Upper lobe of left lung (tissue), 6 donors: Measurements from ENCODE around the gene DPP6. TPM values are rescaled to one million over a fixed set of nuclear protein-coding genes. Genes with fewer than 3 reads are reported as not detected.
A peak's percentile ranks its signal among the peaks of the same experiment; 100 is the strongest.

Experiments
- ATAC-seq, 2 donors: fragments of 200-7000 bp; cut with Tn5 transposase; one replicate each; pipeline ENCODE4 v1.9.1; 2022; ENCODE audit warnings: mild to moderate bottlenecking in 2 of 2, moderate library complexity in 2 of 2; ENCODE audit not compliant: low FRiP score in 2 of 2
- DNase-seq, 2 donors: peaks; one replicate each; pipeline ENCODE4 v3.0.0-alpha.2; 2019 to 2020
- H3K27ac ChIP-seq, 4 donors: fragments of 200-600 bp; sonication (generic); one replicate each; pipeline ENCODE4 v1.5.1; 2016 to 2019
- H3K27me3 ChIP-seq, 4 donors: fragments of 200-600 bp; sonication (generic); one replicate each; pipeline ENCODE4 v1.5.1; 2017 to 2019
- H3K36me3 ChIP-seq, 4 donors: fragments of 200-600 bp; sonication (generic); one replicate each; pipeline ENCODE4 v1.5.1; 2016 to 2019
- H3K4me1 ChIP-seq, 4 donors: fragments of 200-600 bp; sonication (generic); one replicate each; pipeline ENCODE4 v1.5.1; 2018 to 2019
- H3K4me3 ChIP-seq, 4 donors: fragments of 200-600 bp; sonication (generic); one replicate each; pipeline ENCODE4 v1.5.1; 2017 to 2019; ENCODE audit warnings: mild to moderate bottlenecking in 2 of 4, moderate library complexity in 1 of 4
- H3K9me3 ChIP-seq, 4 donors: fragments of 200-600 bp; sonication (generic); one replicate each; pipeline ENCODE4 v1.5.1; 2018 to 2019
- CTCF ChIP-seq, 6 experiments: fragments of 450-650 bp in 4 of 6; fragments of 200-600 bp in 2 of 6; sonication (generic) in 2 of 6; IDR thresholded peaks; one replicate each; pipeline ENCODE4 v1.5.1; 2016 to 2019; ENCODE audit warnings: antibody characterized with exemption in 6 of 6
- EP300 ChIP-seq, 4 donors: sonication (generic); formaldehyde crosslinking; IDR thresholded peaks; one replicate each; pipeline ENCODE4 v1.5.1; 2017; ENCODE audit warnings: antibody characterized with exemption in 4 of 4, control low read depth in 2 of 4
- POLR2A ChIP-seq, 4 donors: fragments of 450-650 bp; IDR thresholded peaks; one replicate each; pipeline ENCODE4 v1.5.1; 2016 to 2017; ENCODE audit warnings: antibody characterized with exemption in 4 of 4, mild to moderate bottlenecking in 2 of 4
- POLR2AphosphoS5 ChIP-seq, 2 donors: sonication (generic); formaldehyde crosslinking; IDR thresholded peaks; one replicate each; pipeline ENCODE4 v1.5.1; 2017; ENCODE audit warnings: antibody characterized with exemption in 2 of 2
- WGBS, 2 donors: methylation state at CpG; one replicate each; pipeline ENCODE4 v1.1.5; 2017 to 2018; 5-methylcytosine and 5-hydroxymethylcytosine counted together
- total RNA-seq, 6 donors: library from RNA; depleted of rRNA in 4 of 6; stranded (reverse); fragments of >200 nt in 4 of 6; gene quantifications; one replicate each; pipeline versions ENCODE4 v1.1.0 to v1.2.1, GENCODE V29; 2016 to 2021
- donor health status: DM: no; HTN: no; CAD: no; lungs with moderate emphysema.
- donor health status: DM: no; HTN: yes; CAD: no; lungs with severe emphysema.

Gene DPP6
- total RNA-seq, 6 donors from 2014 or later: 0.49 to 3.1 (median 0.86) TPM; not detected in 2

GRCh38 chr7:154310114-154310513, 257.9 kb downstream of the DPP6 start:
- WGBS, 2 donors: 76 to 86% methylated on average over 4 of the region's 4 CpGs
- no peaks in the 10 kb centered on the region for H3K9me3 ChIP-seq
- H3K4me3 ChIP-seq: no peak overlapping the region
- H3K36me3 ChIP-seq: no peaks in the 10 kb centered on the region
- no peak overlapping the region for H3K27ac ChIP-seq
- ATAC-seq (no peak), DNase-seq (no peak)
- TF ChIP-seq POLR2AphosphoS5 (IDR thresholded peaks at IDR 0.05) (no peak), POLR2A (IDR thresholded peaks at IDR 0.05) (no peak), CTCF (IDR thresholded peaks at IDR 0.05) (no peak), EP300 (IDR thresholded peaks at IDR 0.05) (no peak)
- no peaks in the 10 kb centered on the region for H3K27me3 ChIP-seq
- peaks cover 0 to under 1% (median 0%) of the 10 kb centered on the region in 4 donors for H3K4me1 ChIP-seq

GRCh38 chr7:154324196-154324595, 272.0 kb downstream of the DPP6 start:
- no peaks in the 10 kb centered on the region for H3K4me1 ChIP-seq
- no peaks in the 10 kb centered on the region for H3K27me3 ChIP-seq
- H3K4me3 ChIP-seq: no peak overlapping the region
- no peaks in the 10 kb centered on the region for H3K36me3 ChIP-seq
- no peaks in the 10 kb centered on the region for H3K9me3 ChIP-seq
- DNase-seq: no peak
- WGBS, 2 donors: 84 to 94% methylated on average over 9 of the region's 9 CpGs
- TF ChIP-seq CTCF (IDR thresholded peaks at IDR 0.05) (no peak), POLR2A (IDR thresholded peaks at IDR 0.05) (no peak), EP300 (IDR thresholded peaks at IDR 0.05) (no peak), POLR2AphosphoS5 (IDR thresholded peaks at IDR 0.05) (no peak)
- no peak for ATAC-seq
- H3K27ac ChIP-seq: no peak overlapping the region

- Histone ChIP-seq H3K4me3 (no peak overlapping the region), H3K4me1 (no peaks in the 10 kb centered on the region), H3K27ac (no peak overlapping the region), H3K9me3 (no peaks in the 10 kb centered on the region), H3K36me3 (no peaks in the 10 kb centered on the region), H3K27me3 (no peaks in the 10 kb centered on the region)
- 77 to 83% methylated on average over 3 of the region's 3 CpGs for WGBS, 2 donors
- ATAC-seq: no peak
- DNase-seq: no peak
- no peak for TF ChIP-seq POLR2AphosphoS5 (IDR thresholded peaks at IDR 0.05)
- TF ChIP-seq CTCF (IDR thresholded peaks at IDR 0.05): no peak
- TF ChIP-seq POLR2A (IDR thresholded peaks at IDR 0.05): no peak
- TF ChIP-seq EP300 (IDR thresholded peaks at IDR 0.05): no peak
Observed at GRCh38 chr7:154326421-154326820, 274.2 kb downstream of the DPP6 start.

- no peaks in the 10 kb centered on the region for H3K4me1 ChIP-seq
- H3K9me3 ChIP-seq: no peaks in the 10 kb centered on the region
- DNase-seq (no peak), ATAC-seq (no peak)
- WGBS, 2 donors: 67 to 76% methylated on average over 12 of the region's 12 CpGs
- no peak overlapping the region for H3K4me3 ChIP-seq
- H3K27me3 ChIP-seq: no peaks in the 10 kb centered on the region
- TF ChIP-seq EP300 (IDR thresholded peaks at IDR 0.05) (no peak), CTCF (IDR thresholded peaks at IDR 0.05) (no peak), POLR2A (IDR thresholded peaks at IDR 0.05) (no peak), POLR2AphosphoS5 (IDR thresholded peaks at IDR 0.05) (no peak)
- H3K27ac ChIP-seq: no peak overlapping the region
- H3K36me3 ChIP-seq: no peaks in the 10 kb centered on the region
Observed at GRCh38 chr7:154330318-154330717, 278.1 kb downstream of the DPP6 start.

- no peak for ATAC-seq
- Histone ChIP-seq H3K4me1 (no peaks in the 10 kb centered on the region), H3K36me3 (no peaks in the 10 kb centered on the region), H3K9me3 (no peaks in the 10 kb centered on the region), H3K4me3 (no peak overlapping the region), H3K27me3 (no peaks in the 10 kb centered on the region), H3K27ac (no peak overlapping the region)
- peak in 1 of 2 donors; percentile 44 for DNase-seq
- no peak for TF ChIP-seq CTCF (IDR thresholded peaks at IDR 0.05)
- no peak for TF ChIP-seq POLR2A (IDR thresholded peaks at IDR 0.05)
- no peak for TF ChIP-seq EP300 (IDR thresholded peaks at IDR 0.05)
- TF ChIP-seq POLR2AphosphoS5 (IDR thresholded peaks at IDR 0.05): no peak
- WGBS, 2 donors: 78 to 84% methylated on average over 15 of the region's 15 CpGs
Observed at GRCh38 chr7:154332811-154333580, 280.8 kb downstream of the DPP6 start.
